Activated CD8-positive, alpha-beta memory T cell treated with anti-CD3 and anti-CD28 coated beads for 1 hour (primary cell): ENCODE results near the gene XDH.

ENCODE experiments used
- DNase-seq, 2 donors: peaks; one replicate each; pipeline ENCODE4 v3.0.0-alpha.2; 2020; ENCODE audit warnings: low read depth in 1 of 2; ENCODE audit errors: extremely low read depth in 1 of 2

Gene XDH

GRCh38 chr2:31414601-31415241, at the start of gene XDH:
TSS of gene XDH (minus strand) at chr2:31414742. CDS start at chr2:31414666, 76 bp downstream.
- DNase-seq: no peak

GRCh38 chr2:31457651-31458050, 43.1 kb upstream of the XDH start:
- DNase-seq: no peak

- no peak for DNase-seq
Observed at GRCh38 chr2:31446848-31447247, 32.3 kb upstream of the XDH start.

DNA sequence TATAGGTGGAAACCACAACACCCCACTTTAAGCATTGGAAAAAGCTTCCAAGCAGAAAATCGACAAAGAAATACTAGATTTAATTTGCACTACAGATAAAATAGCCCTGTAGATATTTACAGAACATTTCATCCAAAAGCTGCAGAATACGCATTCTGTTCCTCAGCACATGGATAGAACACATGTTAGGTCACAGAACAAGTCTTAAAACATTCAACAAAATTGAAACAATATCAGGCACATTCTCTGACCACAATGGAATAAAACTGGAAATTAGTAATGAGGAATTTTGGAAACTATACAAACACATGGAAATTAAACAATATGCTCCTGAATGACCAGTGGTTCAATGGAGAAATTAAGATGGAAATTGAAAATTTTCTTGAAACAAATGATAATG, 27.8 kb upstream of the XDH start:
- no peak for DNase-seq

GRCh38 chr2:31440764-31441163, 26.2 kb upstream of the XDH start:
- no peak for DNase-seq

GRCh38 chr2:31434911-31435310, 20.4 kb upstream of the XDH start:
- DNase-seq: no peak

DNA sequence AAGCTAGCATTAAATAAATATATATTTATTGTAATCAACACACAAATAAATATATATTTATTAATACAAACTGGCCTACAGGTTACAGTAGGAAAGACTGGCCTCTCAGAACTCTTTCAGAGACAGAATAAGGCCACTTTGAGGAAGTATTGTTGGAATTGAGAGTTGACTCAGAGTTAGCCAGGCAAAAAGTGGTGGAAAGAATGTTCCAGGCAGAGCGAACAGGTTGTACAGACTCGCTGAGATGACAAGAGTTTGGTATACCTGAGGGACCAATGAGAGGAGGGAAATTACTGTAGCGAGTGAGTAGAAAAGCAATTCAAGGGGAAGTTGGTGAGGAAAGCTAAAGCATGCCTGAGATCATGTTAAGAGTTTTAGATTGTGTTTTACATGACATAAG, 19.0 kb upstream of the XDH start:
- no peak for DNase-seq

DNA sequence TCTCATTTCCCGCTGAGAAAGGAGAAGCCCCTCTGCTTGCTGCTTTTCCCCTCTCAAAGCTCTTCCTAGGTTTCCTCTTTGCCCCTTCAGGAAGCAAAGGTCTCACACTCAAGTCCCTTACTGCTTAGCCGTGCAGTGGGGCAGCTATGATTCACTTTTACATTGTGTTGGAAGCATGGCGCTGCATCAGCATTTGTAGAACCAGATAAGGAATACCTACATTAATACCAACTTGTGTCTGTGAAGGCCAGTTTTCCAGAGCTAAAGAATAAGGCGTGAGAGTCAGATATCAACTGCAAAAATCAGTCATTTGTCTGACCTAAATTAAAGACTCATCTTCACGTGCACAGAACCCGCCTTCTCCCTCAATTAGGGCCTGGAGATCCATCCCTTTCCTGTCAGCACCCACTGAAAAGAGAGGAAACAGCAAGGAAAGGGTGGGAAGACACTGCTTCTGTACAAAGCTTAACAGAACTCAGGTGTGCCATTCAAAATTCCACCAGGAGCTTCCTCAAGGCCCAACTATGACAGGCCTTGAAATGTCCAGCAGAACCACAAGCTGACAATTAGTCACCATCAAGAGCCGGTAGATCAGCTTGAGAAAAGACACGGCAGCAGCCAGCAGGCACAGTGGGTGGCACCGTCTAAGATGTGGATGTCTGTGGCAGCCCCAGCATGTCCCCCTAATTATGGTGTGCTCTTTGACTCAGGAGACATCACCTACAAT, 16.1 kb upstream of the XDH start:
- DNase-seq: no peak

GRCh38 chr2:31429759-31430438, 15.4 kb upstream of the XDH start:
- DNase-seq: peak in 1 of 2 donors; percentile 2

DNA sequence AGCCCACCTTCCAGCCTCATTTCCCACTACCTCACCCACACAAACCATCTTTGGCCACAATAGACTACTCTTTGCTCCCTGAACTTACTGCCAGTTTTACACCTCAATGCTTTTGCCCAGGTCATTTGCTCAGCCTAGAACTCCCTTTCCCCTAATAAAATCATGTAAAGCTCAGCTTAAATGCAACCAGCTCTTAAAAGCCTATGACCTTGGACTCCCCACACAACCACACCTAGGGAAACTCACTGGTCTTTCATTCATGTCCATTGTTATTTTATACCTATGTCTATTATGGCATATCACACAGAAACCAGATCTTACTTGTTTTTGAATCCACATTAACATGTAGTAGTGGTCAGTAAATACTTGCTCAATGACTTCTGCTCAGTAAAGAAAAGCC, 14.5 kb upstream of the XDH start:
- DNase-seq: no peak

- no peak for DNase-seq
Observed at GRCh38 chr2:31428001-31428418, 13.5 kb upstream of the XDH start.

GRCh38 chr2:31426096-31426495, 11.6 kb upstream of the XDH start:
- DNase-seq: no peak

GRCh38 chr2:31421634-31422033, 7.1 kb upstream of the XDH start:
- DNase-seq: no peak

DNA sequence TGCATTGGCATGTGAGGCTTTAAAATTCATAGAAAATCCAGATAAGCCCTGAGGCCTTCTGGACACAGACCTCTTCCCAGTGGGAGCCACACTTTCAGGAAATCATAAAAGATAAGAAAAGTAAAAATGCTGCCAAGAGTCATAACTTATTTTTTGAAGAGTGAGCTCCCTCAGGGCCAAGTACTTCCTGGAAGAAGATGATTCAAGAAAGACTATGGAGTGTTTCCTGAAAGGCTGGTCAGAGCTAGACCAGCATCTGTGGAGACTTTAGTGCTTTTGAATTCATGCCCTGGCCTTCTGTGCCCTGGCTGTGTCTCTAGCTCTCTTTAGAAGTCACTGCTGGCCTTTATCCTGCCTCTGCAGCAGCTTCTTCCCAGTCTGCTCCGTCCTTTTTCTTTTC, 6.4 kb upstream of the XDH start:
- no peak for DNase-seq

DNA sequence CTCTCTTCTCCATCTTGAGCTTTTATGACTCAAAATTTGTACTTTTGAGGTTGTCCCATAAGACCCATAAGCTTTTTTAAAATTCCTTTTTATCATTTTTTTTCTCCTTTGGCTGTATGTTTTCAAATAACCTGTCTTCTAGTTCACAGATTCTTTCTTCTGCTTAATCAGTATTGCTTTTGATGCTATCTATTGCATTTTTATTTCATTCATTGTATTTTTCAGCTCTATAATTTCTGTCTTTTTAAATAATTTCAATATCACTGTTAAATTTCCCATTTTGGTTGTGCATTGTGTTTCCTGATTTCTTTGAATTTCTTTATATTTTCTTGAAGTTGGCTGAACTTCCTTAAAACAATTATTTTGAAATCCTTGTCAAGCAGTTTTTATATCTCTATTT, 4.8 kb upstream of the XDH start:
- DNase-seq: no peak

DNA sequence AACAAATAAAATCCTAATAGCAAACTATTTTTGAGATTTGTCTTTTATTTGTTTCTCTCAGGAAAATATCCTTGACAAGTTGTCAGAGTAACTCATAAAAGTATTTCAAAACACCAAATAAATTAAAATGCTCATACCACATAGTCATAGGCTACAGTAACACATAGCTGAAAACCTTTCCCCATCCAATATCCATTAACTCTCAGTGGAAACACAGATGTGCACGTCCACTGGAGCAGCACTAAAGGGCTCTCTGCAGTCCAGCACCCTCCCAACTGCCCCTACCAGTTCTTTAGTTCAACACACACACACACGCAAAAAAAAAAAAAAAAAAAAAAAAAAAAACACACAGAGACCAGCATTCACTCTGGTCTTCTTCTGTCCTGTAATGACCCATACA, 879 bp upstream of the XDH start:
- DNase-seq: no peak

DNA sequence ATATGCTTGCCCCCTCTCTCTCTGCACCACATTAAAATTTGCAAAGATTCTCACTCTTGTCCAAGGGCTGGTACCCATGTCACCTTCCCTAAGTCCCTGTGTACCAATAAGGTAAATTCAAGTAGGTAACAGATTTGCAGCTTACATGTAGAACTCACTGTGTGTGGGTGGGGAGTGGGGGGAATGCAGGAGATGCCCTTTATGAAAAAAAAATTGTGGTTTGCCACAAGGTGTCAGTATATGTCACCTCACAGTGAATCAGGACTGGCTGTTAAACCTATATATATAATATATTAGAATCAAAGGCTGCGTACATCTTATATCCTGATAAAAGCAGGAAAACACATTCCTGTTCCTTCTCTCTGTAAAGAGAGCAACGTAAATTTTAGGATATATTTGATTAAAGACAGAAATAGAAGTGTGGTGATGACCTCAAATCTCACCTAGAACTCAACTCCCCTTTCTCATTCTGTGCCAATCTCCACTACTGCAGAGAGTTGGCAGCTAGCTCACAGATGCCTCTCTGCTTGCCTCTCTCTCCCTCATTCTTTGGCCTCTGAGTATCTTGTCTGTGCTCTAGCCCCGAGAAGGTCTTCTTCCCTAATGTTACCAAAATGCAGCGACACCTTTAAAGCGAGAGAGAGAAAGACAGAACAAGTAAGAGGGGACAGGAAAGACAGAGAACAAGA, 536 bp downstream of the XDH start:
- DNase-seq: no peak

GRCh38 chr2:31413025-31413424, 1.5 kb downstream of the XDH start:
- DNase-seq: no peak

DNA sequence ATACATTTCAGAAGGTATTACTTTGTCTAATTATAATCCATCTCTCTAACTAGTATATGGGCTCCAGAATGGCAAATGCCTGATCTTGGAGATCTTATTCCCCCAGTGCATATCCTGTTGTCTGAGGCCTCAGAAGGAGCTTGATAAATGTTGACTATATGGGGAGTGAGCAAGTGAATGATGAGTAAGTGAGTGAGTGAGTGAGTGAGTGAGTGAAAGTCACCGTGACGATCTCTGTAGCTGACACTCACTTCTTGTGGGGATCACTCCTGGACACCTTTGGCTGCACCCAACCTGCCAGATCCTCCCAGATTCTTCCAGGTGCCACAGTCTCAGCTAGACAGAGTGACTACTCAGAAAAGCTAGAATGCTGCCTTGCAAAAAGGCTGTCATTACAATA, 2.8 kb downstream of the XDH start:
- DNase-seq: no peak

DNA sequence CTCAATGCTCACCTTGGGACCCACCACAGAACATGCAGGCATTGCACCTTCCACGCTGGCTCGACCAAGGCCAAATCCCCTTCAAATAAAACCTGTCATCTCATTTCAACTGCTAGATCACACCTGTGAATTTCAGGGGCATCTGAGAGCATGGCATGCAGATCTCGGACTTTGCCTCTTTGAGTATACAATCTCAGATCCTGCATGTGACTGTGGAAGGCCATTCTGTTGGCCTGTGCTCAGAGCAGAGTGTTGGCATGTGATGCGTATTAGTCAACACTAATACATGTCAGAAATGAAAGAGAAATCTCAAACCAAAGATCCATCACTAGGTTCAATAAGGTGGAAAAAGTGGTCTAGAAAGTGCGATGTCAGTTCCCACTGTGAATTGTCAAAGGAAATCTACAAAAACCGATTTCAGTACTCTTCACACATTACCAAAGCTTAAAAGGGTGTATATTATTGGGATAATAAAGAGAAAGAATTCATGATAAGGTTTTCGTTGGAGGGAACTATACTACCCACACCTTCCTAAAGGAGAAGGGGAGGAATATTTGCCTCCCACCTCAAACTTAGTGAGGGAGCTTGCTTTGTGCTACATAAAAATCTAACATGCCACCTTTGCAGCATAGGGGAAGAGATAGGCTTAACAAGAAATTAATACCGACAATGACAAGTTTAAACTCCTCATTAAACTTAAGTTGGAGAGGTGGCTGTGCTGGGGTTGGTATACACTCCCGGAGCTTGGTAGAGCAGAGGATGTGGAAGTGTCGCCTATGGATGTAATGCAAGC, 7.8 kb downstream of the XDH start:
- DNase-seq: no peak

DNA sequence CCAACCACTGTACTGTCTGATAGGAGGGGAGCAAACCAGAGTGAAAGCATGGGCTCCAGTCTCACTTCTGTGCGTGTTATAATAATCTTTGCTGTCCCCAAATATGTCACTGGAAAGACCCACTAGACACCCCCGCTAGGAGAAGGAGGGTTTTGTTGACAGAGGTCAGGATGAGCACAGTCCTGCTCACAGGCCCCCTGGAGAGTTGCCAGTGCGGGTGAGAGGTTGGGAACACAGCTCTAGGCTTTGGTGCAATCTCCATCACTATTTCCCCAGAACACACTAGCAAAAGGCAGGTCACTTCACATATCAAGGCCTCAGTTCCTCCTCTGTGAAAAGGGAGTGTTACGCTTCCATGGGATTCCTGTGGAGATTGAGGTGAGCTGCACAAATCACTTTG, 9.7 kb downstream of the XDH start:
- DNase-seq: no peak
